Stimulated activated naive CD4-positive, alpha-beta T cell (primary cell): ENCODE results near the gene TASL.
"Not testable (repeated sequence)": the region's sequence is repeated elsewhere in the genome, so short reads cannot be mapped to it uniquely, and the experiment has no call there.

Experiments used
- DNase-seq, 6 experiments: peaks; one replicate each; lab custom pipeline; 2025; lab: John Stamatoyannopoulos, UW

The TASL gene

GRCh38 chrX:30576881-30577280, 685 bp downstream of the TASL start:
- no peak for DNase-seq

- DNase-seq = no peak
Measured at GRCh38 chrX:30573125-30573524, 4.4 kb downstream of the TASL start.

- no peak for DNase-seq
Measured at GRCh38 chrX:30572678-30573077, 4.9 kb downstream of the TASL start.

GRCh38 chrX:30572004-30572403, 5.6 kb downstream of the TASL start:
- DNase-seq = no peak

- DNase-seq = peak in 2 of 6 experiments; percentile 10 to 25
Measured at GRCh38 chrX:30570505-30570904, 7.1 kb downstream of the TASL start.

- DNase-seq = no peak
Measured at GRCh38 chrX:30568136-30568535, 9.4 kb downstream of the TASL start.

GRCh38 chrX:30563070-30563469, 14.5 kb downstream of the TASL start:
- not testable (repeated sequence) for DNase-seq

GRCh38 chrX:30561191-30561590, 16.4 kb downstream of the TASL start:
- no peak for DNase-seq

- no peak for DNase-seq
Measured at GRCh38 chrX:30538271-30538670, 39.3 kb downstream of the TASL start.

- DNase-seq = no peak
Measured at GRCh38 chrX:30533835-30534234, 43.7 kb downstream of the TASL start.

GRCh38 chrX:30533266-30533665, 44.3 kb downstream of the TASL start:
- no peak for DNase-seq

- DNase-seq = no peak
Measured at GRCh38 chrX:30530606-30531005, 47.0 kb downstream of the TASL start.

- no peak for DNase-seq
Measured at GRCh38 chrX:30525732-30526131, 51.8 kb downstream of the TASL start.

- no peak for DNase-seq
Measured at GRCh38 chrX:30521440-30522182, 56.0 kb downstream of the TASL start.

GRCh38 chrX:30513284-30513683, 64.3 kb downstream of the TASL start:
- no peak for DNase-seq
